ENCODE measurements around the gene STOM.

- TF ChIP-seq CTCF (IDR thresholded peaks at IDR 0.05) (no peak), POLR2AphosphoS5 (IDR thresholded peaks at IDR 0.05) (no peak), EP300 (IDR thresholded peaks at IDR 0.05) (no peak), POLR2A (IDR thresholded peaks at IDR 0.05) (no peak)
Measured at GRCh38 chr9:121310571-121310970, 59.5 kb downstream of the STOM start.

Data from gastroesophageal sphincter (tissue), 3 donors.